GM19372 (cell line): ENCODE measurements around the gene ASTL.

Experiments used
- ATAC-seq: cut with Tn5 transposase; IDR thresholded peaks from one replicate; pipeline ENCODE4 v1.9.1; 2021; ENCODE audit warnings: mild to moderate bottlenecking, low read depth, moderate library complexity; ENCODE audit not compliant: unreplicated experiment

ASTL gene

GRCh38 chr2:96115631-96116423 is 22.5 kb downstream of the ASTL start:
- no peak for ATAC-seq

GRCh38 chr2:96114903-96115581 is 23.3 kb downstream of the ASTL start:
- no peak for ATAC-seq

- no peak for ATAC-seq
Observed at GRCh38 chr2:96114546-96114902, 23.8 kb downstream of the ASTL start.

- no peak for ATAC-seq
Observed at GRCh38 chr2:96113951-96114350, 24.4 kb downstream of the ASTL start.

- ATAC-seq, result no peak
Observed at GRCh38 chr2:96113367-96113677, 25.0 kb downstream of the ASTL start.

GRCh38 chr2:96112501-96113366 is 25.6 kb downstream of the ASTL start:
- ATAC-seq, result no peak

- no peak for ATAC-seq
Observed at GRCh38 chr2:96111823-96112500, 26.3 kb downstream of the ASTL start.

GRCh38 chr2:96111257-96111640 is 27.1 kb downstream of the ASTL start:
- ATAC-seq, result no peak

GRCh38 chr2:96110621-96111256 is 27.6 kb downstream of the ASTL start:
- no peak for ATAC-seq

GRCh38 chr2:96109931-96110511 is 28.3 kb downstream of the ASTL start:
- ATAC-seq, result no peak

GRCh38 chr2:96109361-96109680 is 29.0 kb downstream of the ASTL start:
- ATAC-seq, result no peak

GRCh38 chr2:96108541-96109360 is 29.6 kb downstream of the ASTL start:
- no peak for ATAC-seq

- no peak for ATAC-seq
Observed at GRCh38 chr2:96108151-96108540, 30.2 kb downstream of the ASTL start.

GRCh38 chr2:96107708-96108065 is 30.6 kb downstream of the ASTL start:
- ATAC-seq, result no peak

- ATAC-seq, result no peak
Observed at GRCh38 chr2:96106991-96107707, 31.2 kb downstream of the ASTL start.

GRCh38 chr2:96105994-96106715 is 32.1 kb downstream of the ASTL start:
- ATAC-seq, result no peak

- ATAC-seq, result no peak
Observed at GRCh38 chr2:96105152-96105915, 33.0 kb downstream of the ASTL start.
